SK-N-SH (cell line): Measurements from ENCODE around the gene RFX7. TPM values are rescaled to one million over a fixed set of nuclear protein-coding genes. Genes with fewer than 3 reads are reported as not detected.

Source experiments
- CTCF ChIA-PET: fragments of 300-600, 350-600 bp; formaldehyde crosslinking; extraction: SDS; loops from one replicate; lab custom pipeline; 2021; lab: Yijun Ruan, JAX
- POLR2A ChIA-PET: fragments of 350-600 bp; sonication (Branson Sonifier 250); formaldehyde crosslinking; extraction: SDS; loops from one replicate; lab custom pipeline; 2020; ENCODE audit warnings: antibody characterized with exemption, inconsistent platforms; lab: Yijun Ruan, JAX
- DNase-seq: peaks from one replicate; pipeline ENCODE4 v3.0.0; 2012
- H2AFZ ChIP-seq: fragments of 200-600 bp; sonication (generic); 2 replicates; pipeline ENCODE4 v1.8.1; 2016; ENCODE audit warnings: antibody characterized with exemption, mild to moderate bottlenecking, low read depth
- H3F3A ChIP-seq: fragments of 200-600 bp; sonication (generic); replicated peaks from 2 replicates; pipeline ENCODE3; 2016; ENCODE audit warnings: antibody characterized with exemption, mild to moderate bottlenecking; ENCODE audit not compliant: insufficient read depth
- H3K27ac ChIP-seq, 2 experiments: fragments of 200-500 bp in 1 of 2; fragments of 200-600 bp in 1 of 2; sonication (Bioruptor generic) in 1 of 2; sonication (generic), shearing (Covaris generic) in 1 of 2; 2 replicates each; pipeline versions ENCODE4 v1.5.1 to v1.6.1; 2014 to 2016; ENCODE audit warnings: low read depth in 2 of 2, inconsistent platforms in 1 of 2, low read length in 1 of 2, mild to moderate bottlenecking in 1 of 2, mixed read lengths in 1 of 2
- H3K27me3 ChIP-seq: fragments of 200-600 bp; sonication (generic), shearing (Covaris generic); 2 replicates; pipeline ENCODE4 v1.6.1; 2016; ENCODE audit warnings: mixed run types; ENCODE audit not compliant: insufficient read depth
- H3K36me3 ChIP-seq, 2 experiments: fragments of 200-500 bp in 1 of 2; fragments of 200-600 bp in 1 of 2; sonication (Bioruptor generic) in 1 of 2; sonication (generic) in 1 of 2; replicated peaks in 1 of 2; 2 replicates each; pipeline versions ENCODE3 to v1.5.1; 2014 to 2016; ENCODE audit warnings: low read length in 1 of 2, mild to moderate bottlenecking in 1 of 2; ENCODE audit not compliant: insufficient read depth in 2 of 2, control insufficient read depth in 1 of 2
- H3K4me1 ChIP-seq, 2 experiments: fragments of 200-500 bp in 1 of 2; fragments of 200-600 bp in 1 of 2; sonication (Bioruptor generic) in 1 of 2; sonication (generic), shearing (Covaris generic) in 1 of 2; 2 replicates each; pipeline versions ENCODE4 v1.5.1 to v1.6.1; 2014 to 2016; ENCODE audit warnings: low read depth in 1 of 2, low read length in 1 of 2, mixed run types in 1 of 2; ENCODE audit not compliant: insufficient read depth in 2 of 2, control insufficient read depth in 1 of 2
- H3K4me2 ChIP-seq: fragments of 200-600 bp; sonication (generic), shearing (Covaris generic); 2 replicates; pipeline ENCODE4 v1.6.1; 2017; ENCODE audit warnings: mixed run types
- H3K4me3 ChIP-seq, 2 experiments: fragments of 200-500 bp in 1 of 2; fragments of 200-600 bp in 1 of 2; sonication (Bioruptor generic) in 1 of 2; sonication (generic), shearing (Covaris generic) in 1 of 2; 2 replicates each; pipeline versions ENCODE4 v1.5.1 to v1.8.1; 2014 to 2016; ENCODE audit warnings: low read depth in 2 of 2, inconsistent platforms in 1 of 2, low read length in 1 of 2, mild to moderate bottlenecking in 1 of 2, mixed read lengths in 1 of 2, moderate library complexity in 1 of 2
- H3K79me2 ChIP-seq: fragments of 200-600 bp; sonication (generic); 2 replicates; pipeline ENCODE4 v1.8.1; 2017; ENCODE audit warnings: mild to moderate bottlenecking; ENCODE audit not compliant: insufficient read depth
- H3K9ac ChIP-seq: fragments of 200-600 bp; sonication (generic); 2 replicates; pipeline ENCODE4 v1.6.1; 2017; ENCODE audit warnings: mixed run types
- H3K9me2 ChIP-seq: fragments of 200-600 bp; sonication (generic); 2 replicates; pipeline ENCODE4 v1.6.1; 2017; ENCODE audit warnings: mixed run types
- H3K9me3 ChIP-seq: fragments of 200-600 bp; sonication (generic); 2 replicates; pipeline ENCODE4 v1.6.1; 2017; ENCODE audit warnings: mixed run types, mild to moderate bottlenecking, moderate library complexity
- H4K20me1 ChIP-seq: fragments of 200-600 bp; sonication (generic); 2 replicates; pipeline ENCODE4 v1.6.1; 2017; ENCODE audit warnings: mild to moderate bottlenecking, mixed run types; ENCODE audit not compliant: insufficient read depth
- CHD2 ChIP-seq: fragments of 150-350 bp; IDR thresholded peaks from 2 replicates; pipeline ENCODE4 v1.6.1; 2018; ENCODE audit warnings: low read length; ENCODE audit not compliant: partially characterized antibody
- ELF1 ChIP-seq: IDR thresholded peaks from 2 replicates; pipeline ENCODE4 v1.4.0; 2012
- FOXJ3 ChIP-seq: sonication (generic); formaldehyde crosslinking; IDR thresholded peaks from 2 replicates; pipeline ENCODE4 v1.5.1; 2020; ENCODE audit warnings: mild to moderate bottlenecking, missing genetic modification reagents
- FOXM1 ChIP-seq: IDR thresholded peaks from 2 replicates; pipeline ENCODE4 v1.4.0; 2012; ENCODE audit warnings: low read depth, mild to moderate bottlenecking
- GATA2 ChIP-seq: sonication (generic); formaldehyde crosslinking; IDR thresholded peaks from 2 replicates; pipeline ENCODE4 v1.5.0; 2020; ENCODE audit warnings: mild to moderate bottlenecking, missing genetic modification reagents
- MAX ChIP-seq: IDR thresholded peaks from 2 replicates; pipeline ENCODE4 v1.4.0; 2012; ENCODE audit warnings: low read depth
- MEF2A ChIP-seq: IDR thresholded peaks from 2 replicates; pipeline ENCODE4 v1.4.0; 2012; ENCODE audit warnings: low read depth, borderline replicate concordance
- MXI1 ChIP-seq: IDR thresholded peaks from 2 replicates; pipeline ENCODE4 v1.6.1; 2012; ENCODE audit warnings: mild to moderate bottlenecking, low read depth, low read length, improper control_type of control experiment
- NRF1 ChIP-seq: IDR thresholded peaks from 2 replicates; pipeline ENCODE4 v1.6.1; 2012; ENCODE audit warnings: low read depth, mild to moderate bottlenecking, low read length
- PBX3 ChIP-seq: IDR thresholded peaks from 2 replicates; pipeline ENCODE4; 2012
- RCOR1 ChIP-seq: fragments of 150-350 bp; IDR thresholded peaks from 2 replicates; pipeline ENCODE4 v1.6.1; 2017; ENCODE audit warnings: antibody characterized with exemption, low read length
- REST ChIP-seq: IDR thresholded peaks from 2 replicates; pipeline ENCODE4 v1.6.1; 2012; ENCODE audit warnings: mild to moderate bottlenecking, low read depth, low read length, moderate library complexity
- RFX5 ChIP-seq: IDR thresholded peaks from 2 replicates; pipeline ENCODE4 v1.6.1; 2012; ENCODE audit warnings: mild to moderate bottlenecking, improper control_type of control experiment, low read length
- SMC3 ChIP-seq: IDR thresholded peaks from 2 replicates; pipeline ENCODE4 v1.6.1; 2012; ENCODE audit warnings: low read depth, low read length, improper control_type of control experiment
- TAF1 ChIP-seq: IDR thresholded peaks from 2 replicates; pipeline ENCODE4 v1.6.1; 2012; ENCODE audit warnings: low read depth, mild to moderate bottlenecking, low read length, moderate library complexity, borderline replicate concordance
- TCF12 ChIP-seq: IDR thresholded peaks from 2 replicates; pipeline ENCODE4 v1.4.0; 2012
- USF1 ChIP-seq: IDR thresholded peaks from 2 replicates; pipeline ENCODE4 v1.4.0; 2012; ENCODE audit warnings: low read depth, borderline replicate concordance
- YY1 ChIP-seq: IDR thresholded peaks from 2 replicates; pipeline ENCODE4 v1.4.0; 2012; ENCODE audit warnings: low read depth, mild to moderate bottlenecking
- WGBS: methylation state at CpG from one replicate; pipeline ENCODE4 v1.1.6; 2017; ENCODE audit warnings: low lambda C conversion rate; 5-methylcytosine and 5-hydroxymethylcytosine counted together
- polyA plus RNA-seq, 3 experiments: library from polyadenylated mRNA; depleted of rRNA; stranded (reverse); fragments of >200 nt; gene quantifications; 2 replicates each; pipeline ENCODE4 v1.2.3, GENCODE V29; 2012

RFX7 gene
- polyA plus RNA-seq (2012; rRNA removed) = 2.7 and 3.5 TPM in 2 replicates
- polyA plus RNA-seq (2012; cell fraction: cytosol; rRNA removed) = 2.4 and 2.8 TPM in 2 replicates
- 6.6 and 13.1 TPM in 2 replicates for polyA plus RNA-seq (2012; cell fraction: nucleus; rRNA removed)

- TF ChIP-seq NRF1 (peak; percentile 63), MAX (0 out of 2 replicates have a peak, but pooled peaks have one; percentile 10), GATA2 (CRISPR knock-in tag) (no peak), FOXM1 (no peak), TAF1 (no peak; the same call in 1 of the 2 replicates), MXI1 (peak; percentile 67; the same call in 1 of the 2 replicates)
- Histone ChIP-seq H3K4me3 (peak within 1 kb of the TSS; percentile 71 to 72), H3K27ac (peak within 1 kb of the TSS; percentile 69 to 99), H3K9me3 (no peaks in the 10 kb centered on the region), H3K4me2 (peak within 1 kb of the TSS; percentile 83), H3K36me3 (no peaks in the 10 kb centered on the region), H3K79me2 (peaks cover 51% of the 10 kb centered on the region), H3K9ac (peak within 1 kb of the TSS; percentile 82), H3K9me2 (no peaks in the 10 kb centered on the region; the same call in 1 of the 2 replicates), H3F3A (peaks cover 11% of the 10 kb centered on the region), H2AFZ (peak within 1 kb of the TSS; percentile 98), H3K27me3 (no peaks in the 10 kb centered on the region), H3K4me1 (peaks cover 20 to 22% of the 10 kb centered on the region in 2 experiments; a peak in 3 of 4 replicates), H4K20me1 (no peaks in the 10 kb centered on the region; the same call in 1 of the 2 replicates)
- DNase-seq = peak; percentile 93
- ChIA-PET POLR2A (no interaction called here), CTCF (interaction anchor here (0.8 to 2.8 kb wide), 5 partner anchors 10 to 253 kb away, joined by 3 to 56 read pairs (median 3); no protein-coding TSS in a partner anchor)
- under 1% methylated on average over 53 of the region's 85 CpGs for WGBS
These were observed at the start of gene RFX7 for GRCh38 chr15:56243163-56244037. Gene RFX7 (minus strand): TSS chr15:56243879. CDS start chr15:56243285, 594 bp downstream.

GRCh38 chr15:56292546-56293316 is 49.1 kb upstream of the RFX7 start:
- no peaks in the 10 kb centered on the region for H3K36me3 ChIP-seq
- no peaks in the 10 kb centered on the region for H4K20me1 ChIP-seq
- H3K4me1 ChIP-seq = 0 out of 4 replicates have a peak, but pooled peaks cover 0 to 4% of the 10 kb centered on the region in 2 experiments
- H2AFZ ChIP-seq = no peak overlapping the region
- H3K4me3 ChIP-seq = no peak overlapping the region
- no peak for DNase-seq
- TF ChIP-seq RCOR1 = no peak
- no peak for TF ChIP-seq CHD2
- TF ChIP-seq SMC3 = no peak
- TF ChIP-seq TAF1 = no peak
- TF ChIP-seq ELF1 = no peak
- no peak for TF ChIP-seq FOXJ3
- no peak for TF ChIP-seq MEF2A
- no peak for TF ChIP-seq YY1
- no peak for TF ChIP-seq USF1
- TF ChIP-seq RFX5 = no peak
- no peak for TF ChIP-seq TCF12
- no peak for TF ChIP-seq REST
- no peak for TF ChIP-seq PBX3
- no peaks in the 10 kb centered on the region for H3K9me3 ChIP-seq
- H3F3A ChIP-seq = no peaks in the 10 kb centered on the region
- H3K9me2 ChIP-seq = no peaks in the 10 kb centered on the region
- H3K27ac ChIP-seq = no peak overlapping the region
- no peaks in the 10 kb centered on the region for H3K27me3 ChIP-seq
- 57% methylated on average over 5 of the region's 5 CpGs for WGBS
- no peaks in the 10 kb centered on the region for H3K79me2 ChIP-seq
- no peak overlapping the region for H3K9ac ChIP-seq
- CTCF ChIA-PET = no interaction called here
- POLR2A ChIA-PET = no interaction called here
- H3K4me2 ChIP-seq = no peak overlapping the region
